GM21423 (cell line): ENCODE measurements around the gene ADRA2B.

Source experiments
- ATAC-seq: cut with Tn5 transposase; IDR thresholded peaks from one replicate; pipeline ENCODE4 v1.9.1; 2021; ENCODE audit warnings: mild to moderate bottlenecking, moderate library complexity; ENCODE audit not compliant: unreplicated experiment

ADRA2B gene

DNA sequence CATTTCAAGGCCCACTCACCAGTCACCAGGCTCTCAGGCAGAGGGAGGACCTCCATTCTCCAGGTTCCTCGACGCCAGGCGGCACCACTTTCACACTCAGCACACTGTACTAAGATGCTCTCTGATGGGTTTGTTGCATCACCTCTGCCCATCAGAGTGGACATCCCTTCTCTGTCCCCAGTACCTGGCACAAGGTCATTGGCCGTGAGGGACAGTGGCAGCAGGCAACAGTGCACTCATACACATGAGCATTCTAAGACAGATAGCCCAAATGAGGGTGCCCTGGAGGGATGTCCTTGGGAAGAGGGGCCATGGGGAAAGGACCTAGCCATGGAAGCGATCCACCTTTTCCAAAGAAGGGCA is 3.0 kb upstream of the ADRA2B start:
- ATAC-seq = no peak

DNA sequence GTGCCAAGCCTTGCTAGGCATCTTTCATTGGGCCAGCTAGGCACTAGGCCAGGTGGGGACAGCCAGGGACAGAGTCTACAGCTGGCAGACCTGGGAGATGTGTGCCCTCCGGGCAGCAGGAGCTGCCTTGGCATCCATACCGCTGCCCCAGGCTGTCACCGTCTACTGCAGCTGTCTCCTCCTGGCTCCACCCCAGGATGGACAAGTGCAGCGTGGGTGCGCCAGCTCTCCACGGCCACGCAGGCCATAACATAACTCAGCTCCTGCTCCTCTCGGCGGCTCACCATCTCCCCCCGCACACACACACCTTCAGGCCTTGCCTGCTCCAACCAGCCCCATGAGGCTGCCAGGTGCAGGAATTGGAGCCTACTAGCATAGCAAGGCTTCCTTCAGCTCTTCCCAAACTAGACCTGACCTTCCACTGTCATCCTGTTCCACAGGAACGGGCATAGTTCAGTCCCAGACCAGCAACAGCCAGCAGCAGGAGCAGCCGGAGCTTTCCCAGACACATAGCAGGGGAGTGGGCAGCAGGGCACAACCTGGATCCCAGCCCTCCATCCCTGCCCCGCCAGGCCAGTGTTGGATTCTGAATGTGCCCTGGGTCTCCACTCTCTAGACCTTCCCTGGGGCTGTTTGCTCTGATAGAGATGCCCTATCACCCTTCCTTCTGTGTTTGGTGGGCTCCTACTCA is 2.5 kb upstream of the ADRA2B start:
- ATAC-seq = no peak

DNA sequence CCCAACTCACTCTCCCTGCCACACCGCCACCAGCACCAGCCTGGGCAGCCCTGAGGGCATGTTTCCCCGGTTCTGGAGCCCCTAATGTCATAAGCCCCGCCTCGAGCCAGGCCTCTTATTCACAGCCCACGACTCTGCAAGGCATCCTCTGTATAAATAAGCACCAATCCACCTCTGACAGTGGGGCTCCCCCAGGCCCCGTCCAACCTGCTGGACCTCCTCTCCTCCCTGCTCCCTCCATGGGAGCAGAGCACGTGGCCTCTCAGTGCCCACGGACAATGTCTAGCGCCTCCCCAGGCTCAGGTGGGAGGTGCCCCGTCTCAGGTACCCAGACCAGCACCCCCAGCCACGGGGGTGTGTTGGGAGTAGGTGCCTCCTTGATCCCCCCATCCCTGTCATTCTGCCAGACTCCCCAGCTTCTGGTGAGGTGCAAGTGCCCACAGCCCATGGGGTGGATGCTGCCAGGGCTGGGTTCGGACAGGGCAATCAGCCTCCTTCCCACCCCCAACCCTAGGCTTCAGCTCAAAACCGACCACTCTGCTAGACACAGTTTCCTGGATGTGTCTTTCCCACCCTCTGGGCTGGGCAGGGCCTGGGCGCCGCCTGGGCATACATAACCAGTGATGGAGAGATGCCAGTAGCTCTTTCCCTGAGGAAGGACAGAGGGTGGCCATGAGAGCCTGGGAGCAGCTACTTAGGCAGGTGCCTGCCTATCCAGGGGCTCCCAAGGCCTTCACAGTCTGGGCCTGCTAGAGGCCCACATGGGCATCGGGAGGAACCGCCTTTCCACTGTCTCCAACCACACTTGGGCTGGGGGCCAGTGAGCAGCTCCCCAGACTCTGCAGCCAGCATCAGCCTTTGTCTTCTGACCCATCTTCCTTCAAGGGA is 1.6 kb upstream of the ADRA2B start:
- no peak for ATAC-seq

DNA sequence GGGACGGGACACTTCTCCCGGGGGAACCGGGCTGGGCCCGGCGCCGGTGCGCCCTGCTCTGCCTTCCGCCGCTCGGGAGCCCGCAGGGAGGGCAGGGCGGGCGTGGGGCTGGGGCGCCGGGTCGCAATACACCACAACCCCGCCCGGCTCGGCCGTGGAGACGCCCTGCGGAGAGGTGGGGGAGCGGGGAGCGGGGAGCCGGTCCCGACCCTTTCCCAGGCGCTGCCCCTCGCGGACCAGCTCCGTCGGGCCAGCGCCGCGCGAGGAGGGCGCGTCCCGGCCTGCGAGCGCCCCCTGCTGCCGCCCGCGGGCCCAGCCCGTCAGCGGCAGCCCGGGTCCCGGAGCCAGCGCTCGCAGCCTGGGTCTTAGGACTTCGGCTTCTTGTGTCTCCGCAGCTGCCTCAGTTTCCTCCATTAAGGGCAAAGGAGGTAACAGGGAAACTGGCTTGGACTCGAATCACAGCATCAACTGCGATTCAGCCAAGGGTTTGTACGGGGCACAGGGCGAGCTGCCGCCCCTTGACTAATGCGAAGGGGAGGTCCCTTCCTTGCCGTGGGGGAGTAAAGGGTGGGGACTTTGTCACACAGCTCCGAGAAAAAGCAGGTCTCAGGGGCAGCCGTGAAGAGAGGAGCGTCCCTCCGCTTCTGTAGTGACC is 635 bp upstream of the ADRA2B start:
- peak; percentile 62 for ATAC-seq

DNA sequence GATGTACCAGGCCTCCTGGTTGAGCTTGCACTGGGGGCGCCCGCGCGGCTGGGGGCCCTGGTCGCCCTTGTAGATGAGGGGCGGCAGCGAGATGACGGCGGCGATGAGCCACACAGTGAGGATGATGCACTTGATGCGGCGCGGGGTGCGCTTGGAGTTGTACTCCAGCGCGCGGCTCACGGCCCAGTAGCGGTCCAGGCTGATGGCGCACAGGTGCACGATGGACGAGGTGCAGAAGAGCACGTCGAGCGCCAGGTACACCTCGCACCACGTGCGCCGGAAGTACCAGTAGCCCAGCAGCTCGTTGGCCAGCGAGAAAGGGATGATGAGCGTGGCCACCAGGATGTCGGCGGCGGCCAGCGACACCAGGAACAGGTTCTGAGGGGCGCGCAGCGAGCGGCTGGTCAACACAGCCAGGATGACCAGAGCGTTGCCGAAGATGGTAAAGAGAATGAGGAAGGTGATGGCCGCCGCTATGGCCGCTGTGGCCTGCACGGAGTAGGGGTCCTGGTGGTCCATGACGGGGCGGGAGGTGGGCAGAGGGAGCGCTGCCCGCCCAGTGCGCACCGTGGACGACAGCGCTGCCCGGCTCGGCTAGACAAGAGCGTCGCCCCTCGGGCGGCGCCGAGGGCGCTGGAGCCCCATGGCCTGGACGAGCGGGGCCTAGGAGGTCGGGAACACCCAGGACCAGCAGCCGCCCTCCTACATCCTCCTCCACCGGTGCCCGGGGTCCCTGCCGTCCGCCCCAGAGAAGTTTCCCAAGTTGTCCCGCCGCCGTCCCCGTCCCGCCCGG is 544 bp downstream of the ADRA2B start:
- no peak for ATAC-seq

DNA sequence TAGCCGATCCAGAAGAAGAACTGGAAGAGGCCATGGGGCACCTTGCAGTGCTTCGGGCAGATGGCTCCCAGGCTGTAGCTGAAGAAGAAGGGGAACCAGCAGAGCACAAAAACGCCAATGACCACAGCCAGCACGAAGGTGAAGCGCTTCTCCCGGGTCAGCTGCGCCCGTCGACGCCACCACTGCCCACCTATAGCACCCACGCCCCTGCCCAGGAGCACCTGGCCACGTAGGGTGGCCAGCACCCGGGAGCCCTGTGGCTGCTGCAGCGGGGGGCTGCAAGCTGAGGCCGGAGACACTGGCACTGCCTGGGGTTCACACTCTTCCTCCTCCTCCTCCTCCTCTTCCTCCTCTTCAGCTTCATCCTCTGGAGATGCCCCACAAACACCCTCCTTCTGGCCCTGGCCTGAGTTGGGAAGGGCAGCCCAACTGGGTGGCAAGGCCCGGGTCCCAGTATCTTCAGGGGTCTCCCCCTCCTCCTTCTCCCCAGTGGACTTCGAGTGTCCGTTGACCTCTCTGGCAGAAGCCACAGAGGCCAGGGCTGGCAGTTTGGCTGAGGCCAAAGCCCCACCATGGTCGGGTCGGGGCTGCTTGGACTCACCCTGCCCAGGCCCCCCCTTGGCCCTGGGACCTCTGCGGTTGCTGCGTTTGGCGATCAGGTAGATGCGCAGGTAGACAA is 1.3 kb downstream of the ADRA2B start:
- no peak for ATAC-seq

DNA sequence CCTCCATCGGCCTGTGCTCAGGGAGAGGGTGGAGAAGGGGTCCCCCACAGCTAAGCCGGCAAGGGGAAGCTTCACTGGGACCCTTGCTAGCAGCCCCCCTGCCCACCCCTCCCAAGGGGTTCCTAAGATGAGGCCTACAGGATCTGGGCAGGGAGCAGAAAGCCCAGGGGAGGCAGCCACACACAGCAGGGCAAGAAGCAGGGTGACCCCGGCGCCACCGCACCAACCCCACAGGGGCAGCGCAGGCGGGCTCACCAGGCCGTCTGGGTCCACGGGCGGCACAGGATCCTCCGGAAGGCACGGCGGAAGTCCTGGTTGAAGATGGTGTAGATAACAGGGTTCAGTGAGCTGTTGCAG is 1.8 kb downstream of the ADRA2B start:
- ATAC-seq = no peak

DNA sequence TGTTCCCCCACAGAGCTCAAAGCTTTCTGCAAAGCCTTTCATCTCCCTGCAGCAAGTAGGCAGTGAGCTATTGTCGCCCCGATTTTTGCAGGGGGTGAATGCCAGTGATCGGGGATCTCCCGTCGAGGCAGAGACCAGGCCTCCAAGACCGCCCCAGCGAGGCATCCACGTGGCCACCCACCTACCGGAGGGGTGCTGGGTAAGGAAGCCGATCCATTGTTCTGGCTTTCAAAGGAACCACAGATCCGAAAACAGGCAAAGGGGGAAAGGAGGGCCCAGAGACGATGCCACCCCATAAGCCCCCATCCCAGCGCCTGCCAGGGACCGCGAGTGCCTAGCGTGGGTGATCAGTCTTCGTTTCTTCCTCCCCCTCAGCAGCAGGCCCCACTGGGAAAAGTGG is 2.4 kb downstream of the ADRA2B start:
- ATAC-seq = no peak

DNA sequence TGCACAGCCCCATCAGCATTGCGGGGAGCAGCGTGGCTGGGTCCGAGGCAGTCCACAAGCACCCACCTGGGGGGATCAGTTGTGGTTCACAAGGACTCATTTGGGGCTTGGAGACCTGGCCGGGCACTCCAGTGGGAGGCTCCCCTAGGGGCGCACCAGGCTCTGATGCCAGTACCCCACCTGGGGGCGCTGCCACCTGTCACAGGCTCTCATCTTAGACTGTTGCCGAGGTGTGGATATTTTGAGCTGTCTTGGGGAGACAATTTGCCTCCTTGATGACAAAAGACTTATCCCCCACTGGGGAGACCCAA is 3.0 kb downstream of the ADRA2B start:
- ATAC-seq = no peak

DNA sequence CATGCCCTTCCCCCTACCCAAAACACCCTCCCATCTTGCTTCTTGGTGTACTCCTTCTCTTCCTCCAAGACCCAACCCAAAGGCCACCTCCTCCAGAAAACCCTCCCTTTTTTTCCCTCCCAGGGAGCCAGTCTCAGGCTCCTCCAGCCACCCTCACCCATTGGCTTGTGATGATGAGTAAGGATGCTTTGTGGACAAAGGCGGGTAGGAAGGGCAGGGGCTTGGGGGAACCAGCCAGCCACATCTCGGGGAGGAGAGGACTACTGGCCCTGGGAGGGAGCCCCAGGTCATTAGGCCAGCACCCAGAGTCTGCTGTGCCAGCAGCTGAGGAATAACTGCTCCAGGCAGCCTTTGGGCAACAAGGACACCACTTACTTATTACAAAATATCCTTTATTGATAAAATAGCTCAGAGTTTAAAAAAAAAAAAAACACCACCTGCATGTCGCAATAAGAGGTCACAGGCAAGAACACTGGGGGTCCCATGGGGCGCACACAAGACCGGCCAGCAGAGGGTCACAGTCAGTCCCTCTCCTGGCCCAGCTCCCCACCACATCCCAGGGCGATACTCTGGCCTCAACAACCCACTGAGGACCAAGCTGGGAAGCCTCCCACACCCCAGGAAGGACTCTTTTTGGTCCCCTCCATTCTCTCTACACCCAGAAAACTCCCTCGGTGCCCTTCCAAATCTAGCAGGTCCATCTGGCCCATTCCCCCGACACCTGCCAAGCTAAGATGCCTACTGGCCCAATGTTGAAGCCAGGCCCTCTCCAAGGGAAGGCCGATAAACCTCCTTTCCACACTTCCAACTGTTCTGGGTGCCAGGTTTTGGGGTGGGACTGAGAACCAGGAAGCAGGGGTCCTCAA is 3.6 kb downstream of the ADRA2B start:
- no peak for ATAC-seq

DNA sequence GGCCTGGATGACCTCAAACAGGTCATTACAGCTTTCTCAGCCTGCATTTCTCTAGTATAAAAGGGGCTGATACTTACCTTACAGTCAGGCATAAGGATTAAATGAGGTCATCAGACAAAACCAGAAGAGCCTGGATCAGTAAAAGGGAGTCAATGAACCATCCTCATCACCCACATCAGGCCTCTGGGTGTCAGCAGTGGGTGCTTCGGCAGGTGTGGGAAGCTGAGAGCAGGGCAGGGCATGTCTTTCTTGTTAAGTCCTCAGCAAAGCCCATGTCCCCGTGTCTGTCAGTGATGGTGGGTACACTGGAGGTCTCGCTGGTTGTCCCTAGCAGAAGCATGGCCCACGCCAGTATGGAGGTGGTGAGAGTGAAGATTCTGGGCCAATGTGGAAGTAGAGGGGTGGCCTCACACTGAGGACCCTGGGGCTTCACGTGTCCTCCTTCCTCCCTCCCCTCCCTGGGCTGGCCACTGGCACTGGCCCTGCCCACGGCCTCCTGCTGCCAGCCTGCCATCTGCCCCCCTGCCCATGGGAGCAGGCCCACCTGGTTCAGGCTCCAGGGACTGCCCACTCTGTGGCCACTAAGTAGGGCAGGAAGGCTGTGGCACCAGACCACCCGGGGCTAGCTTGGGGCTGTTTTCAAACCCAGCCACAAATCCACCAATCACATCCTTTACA is 4.4 kb downstream of the ADRA2B start:
- no peak for ATAC-seq

DNA sequence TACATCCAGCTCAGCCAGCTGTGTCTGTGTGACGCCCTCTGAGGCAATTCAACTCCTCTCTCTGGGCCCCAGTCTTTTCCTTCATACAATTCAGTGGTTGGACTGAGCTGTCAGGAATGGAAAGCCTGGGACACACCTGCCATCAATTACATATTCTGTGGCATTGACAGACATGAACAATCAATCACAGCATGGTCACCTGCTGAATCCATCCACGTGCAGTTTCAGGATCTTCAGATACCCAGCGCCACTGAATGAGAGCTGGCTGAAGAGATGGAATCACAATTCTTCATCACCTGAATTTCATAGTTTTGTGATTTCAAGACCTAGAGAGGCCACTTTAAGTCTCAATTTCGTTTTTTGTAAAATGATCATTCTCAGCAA is 5.1 kb downstream of the ADRA2B start:
- ATAC-seq = no peak

DNA sequence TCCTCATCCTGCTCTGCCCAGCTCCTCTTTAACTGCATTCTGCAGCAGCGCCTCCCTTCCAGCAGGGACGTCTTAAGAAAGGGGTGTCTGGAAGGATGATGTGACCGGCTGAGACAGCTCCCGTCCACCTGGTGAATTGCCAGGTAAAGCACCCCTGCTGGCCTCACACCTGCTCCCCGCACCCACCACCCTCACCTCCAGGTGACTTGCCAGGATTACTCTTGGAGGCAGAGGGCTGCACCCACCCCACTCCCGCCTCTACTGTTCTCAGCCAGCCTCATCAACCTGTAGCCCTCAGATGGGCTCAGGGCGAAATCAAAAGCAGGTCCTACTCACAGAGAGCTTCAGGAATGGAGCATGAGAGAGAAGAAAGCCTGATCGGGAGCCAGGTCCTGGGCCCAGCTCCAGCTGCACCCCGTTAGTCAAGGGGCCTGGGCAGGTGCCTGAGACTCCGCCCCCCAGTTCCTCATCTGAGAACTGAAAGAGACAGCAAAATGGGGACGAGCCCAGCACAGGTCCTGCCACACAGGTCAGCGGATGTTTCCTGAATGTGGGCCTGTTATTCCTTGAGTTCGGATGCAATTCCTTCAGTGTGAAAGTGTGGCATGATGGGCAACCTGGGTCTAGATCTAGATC is 5.6 kb downstream of the ADRA2B start:
- no peak for ATAC-seq

DNA sequence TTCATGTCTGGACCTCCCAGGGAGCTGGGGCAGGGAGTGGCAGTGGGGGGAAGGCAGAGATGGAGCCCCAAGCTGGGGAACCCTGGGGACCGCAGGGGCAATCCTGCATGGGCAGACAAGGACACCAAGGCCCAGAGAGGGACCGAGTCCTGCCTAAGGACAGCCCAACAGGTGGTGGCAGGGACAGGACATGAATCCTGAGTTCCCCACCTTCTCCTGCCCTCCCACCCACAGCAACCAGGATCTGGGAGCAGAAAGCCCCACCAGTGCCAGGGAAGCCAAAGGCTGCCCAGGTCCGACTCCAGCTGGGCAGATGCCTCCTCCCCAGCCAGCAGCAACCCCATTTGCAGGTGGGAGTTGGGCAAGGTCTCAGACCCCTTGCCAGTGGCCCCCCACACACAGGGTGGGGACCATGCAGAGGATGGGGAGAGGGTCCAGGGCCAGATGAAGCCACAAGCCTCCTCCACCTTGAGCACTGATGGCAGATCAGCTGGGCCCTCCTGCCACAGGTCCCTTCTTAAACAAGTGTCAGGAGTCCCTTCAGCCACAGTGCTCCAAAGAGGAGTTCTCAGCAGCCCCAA is 6.3 kb downstream of the ADRA2B start:
- no peak for ATAC-seq

DNA sequence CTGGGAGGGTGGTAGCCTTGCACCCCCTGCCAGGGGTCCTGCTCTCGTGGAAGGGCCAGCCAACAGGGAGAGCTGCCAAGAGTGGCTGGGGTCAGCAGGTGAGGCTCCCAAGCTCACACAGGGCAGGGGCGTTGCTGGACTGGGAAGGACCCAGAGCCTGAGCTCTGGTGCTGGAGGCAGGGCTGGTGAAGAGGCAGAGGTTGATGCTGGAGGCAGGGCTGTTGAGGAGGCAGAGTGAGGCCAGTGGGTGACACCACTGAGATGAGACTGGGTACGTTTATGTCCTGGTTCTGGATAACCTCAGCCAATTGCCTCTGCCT is 7.0 kb downstream of the ADRA2B start:
- ATAC-seq = no peak

DNA sequence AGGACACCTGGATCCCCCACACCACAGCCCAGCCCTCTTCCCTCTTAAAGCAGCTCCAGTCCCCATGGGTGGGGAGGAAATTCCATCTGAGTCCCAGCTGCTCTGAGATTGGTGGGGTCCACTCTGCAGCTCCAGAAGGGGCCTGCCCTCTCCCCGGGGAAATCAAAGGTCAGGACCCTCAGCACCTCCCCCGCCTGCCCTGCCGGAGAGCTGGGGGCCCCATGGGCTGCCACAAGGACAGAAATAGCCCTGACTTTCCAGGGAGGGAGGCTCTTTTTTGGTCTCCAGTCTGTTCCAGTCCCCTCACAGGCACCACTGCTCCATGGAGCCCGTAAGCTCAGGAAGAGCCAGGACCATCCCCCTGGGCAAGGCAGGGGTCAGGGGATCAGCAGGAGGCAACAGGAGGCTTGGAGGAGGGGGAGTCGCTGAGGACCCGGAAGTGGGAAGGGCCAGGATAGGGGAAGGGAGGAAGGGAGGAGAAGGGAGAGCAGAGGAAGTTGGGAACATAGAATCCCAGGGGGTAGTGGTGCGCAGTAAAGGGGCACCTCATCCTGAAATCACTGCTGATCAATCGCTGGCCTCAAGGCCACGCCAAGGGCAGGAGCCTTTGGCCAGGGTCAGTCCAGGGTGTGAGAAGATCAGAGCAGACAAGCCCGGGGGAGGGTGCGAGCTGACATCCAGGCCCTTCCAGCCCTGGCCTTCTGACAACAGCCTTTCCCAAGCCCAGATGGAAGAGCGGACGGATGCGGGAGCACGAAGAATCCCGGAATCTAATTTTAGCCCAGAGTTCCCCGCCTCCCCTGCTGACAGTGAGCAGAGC is 7.6 kb downstream of the ADRA2B start:
- no peak for ATAC-seq

DNA sequence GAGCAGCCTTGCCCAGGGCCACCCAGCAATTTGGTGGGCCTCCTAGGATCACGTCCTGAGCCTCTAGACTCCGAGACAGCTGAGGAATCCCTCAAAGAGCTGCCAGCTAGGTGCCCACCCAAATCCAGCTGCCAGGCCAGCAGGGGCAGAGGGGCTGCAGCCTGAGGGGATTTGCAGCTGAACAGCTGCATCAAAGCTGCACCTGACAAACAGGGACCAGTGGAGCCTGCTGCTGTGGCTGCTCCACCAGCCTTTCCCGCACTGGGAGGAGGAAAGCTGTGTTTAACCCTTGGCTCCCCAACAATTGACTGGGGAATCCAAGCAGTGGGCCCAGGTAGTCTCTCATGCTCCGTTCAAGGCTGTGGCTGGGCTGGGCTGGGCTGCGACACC is 8.2 kb downstream of the ADRA2B start:
- no peak for ATAC-seq

DNA sequence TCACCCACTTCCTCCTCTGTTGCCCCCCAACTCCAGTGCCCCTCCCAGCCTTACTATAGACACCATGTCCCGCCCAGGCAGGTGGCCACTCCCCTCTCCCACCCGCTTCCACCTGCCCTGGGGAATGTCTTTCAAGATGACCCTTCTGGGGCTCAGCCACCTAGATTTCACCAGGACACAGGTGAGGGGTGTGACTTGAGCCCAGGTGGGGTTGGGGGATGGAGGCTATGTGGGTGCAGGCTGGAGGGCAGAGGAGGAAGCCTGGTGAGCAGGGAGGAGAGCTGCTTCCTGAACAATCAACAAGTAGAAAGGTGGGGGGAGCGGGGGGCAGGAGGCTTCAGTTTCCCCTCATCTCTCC is 8.7 kb downstream of the ADRA2B start:
- ATAC-seq = no peak
